GM23338 (cell line): ENCODE results near the gene PABPC3. TPM values are rescaled to one million over a fixed set of nuclear protein-coding genes. Genes with fewer than 3 reads are reported as not detected.

ENCODE experiments used
- ATAC-seq: fragments of 200-7000 bp; cut with Tn5 transposase; 3 replicates; pipeline ENCODE4 v1.9.1; 2020
- DNase-seq: peaks from one replicate; pipeline ENCODE4 v3.0.0-alpha.2; 2015; ENCODE audit warnings: low spot score
- H2AFZ ChIP-seq: fragments of 200-600 bp; sonication (generic); 2 replicates; pipeline ENCODE4 v1.8.0; 2016; ENCODE audit warnings: antibody characterized with exemption, mild to moderate bottlenecking, moderate library complexity
- H3F3A ChIP-seq: fragments of 200-600 bp; sonication (generic); replicated peaks from 2 replicates; pipeline ENCODE4 v1.8.0; 2017; ENCODE audit warnings: antibody characterized with exemption, mixed run types, low read depth
- H3K27ac ChIP-seq: fragments of 200-600 bp; sonication (generic); 2 replicates; pipeline ENCODE4 v1.6.1; 2016; ENCODE audit warnings: low read depth
- H3K27me3 ChIP-seq: fragments of 200-600 bp; sonication (generic); 2 replicates; pipeline ENCODE4 v1.8.0; 2016; ENCODE audit warnings: mild to moderate bottlenecking, mixed run types, moderate library complexity; ENCODE audit not compliant: insufficient read depth
- H3K36me3 ChIP-seq: fragments of 200-600 bp; sonication (generic); 2 replicates; pipeline ENCODE4 v1.8.0; 2016; ENCODE audit warnings: mild to moderate bottlenecking; ENCODE audit not compliant: insufficient read depth
- H3K4me1 ChIP-seq: fragments of 200-600 bp; sonication (generic); 2 replicates; pipeline ENCODE4 v1.8.0; 2016; ENCODE audit warnings: mild to moderate bottlenecking, moderate library complexity; ENCODE audit not compliant: insufficient read depth
- H3K4me2 ChIP-seq: fragments of 200-600 bp; sonication (generic); 2 replicates; pipeline ENCODE4 v1.7.1; 2017; ENCODE audit warnings: mixed run types
- H3K4me3 ChIP-seq: fragments of 200-600 bp; sonication (generic); 2 replicates; pipeline ENCODE4 v1.6.1; 2016; ENCODE audit warnings: mixed run types
- H3K79me2 ChIP-seq: fragments of 200-600 bp; sonication (generic); replicated peaks from 2 replicates; pipeline ENCODE4 v1.8.0; 2017; ENCODE audit warnings: mild to moderate bottlenecking; ENCODE audit not compliant: insufficient read depth
- H3K9me2 ChIP-seq: fragments of 200-600 bp; sonication (generic); 2 replicates; pipeline ENCODE4 v1.8.0; 2017; ENCODE audit not compliant: insufficient read depth
- H4K20me1 ChIP-seq: fragments of 200-600 bp; sonication (generic); replicated peaks from 2 replicates; pipeline ENCODE4 v1.8.0; 2017; ENCODE audit warnings: mild to moderate bottlenecking; ENCODE audit not compliant: insufficient read depth
- H3K27ac Mint-ChIP-seq: 2 replicates; pipeline ENCODE4 v1.8.0; 2020; ENCODE audit warnings: inconsistent platforms, mild to moderate bottlenecking, moderate library complexity, mixed read lengths
- H3K27me3 Mint-ChIP-seq: 3 replicates; pipeline ENCODE4 v1.8.0; 2022; ENCODE audit warnings: low read depth, mild to moderate bottlenecking, moderate library complexity, mixed read lengths, inconsistent platforms; ENCODE audit not compliant: insufficient read depth, poor library complexity
- H3K36me3 Mint-ChIP-seq: 3 replicates; pipeline ENCODE4 v1.8.0; 2021; ENCODE audit warnings: low read depth, mild to moderate bottlenecking, inconsistent platforms, moderate library complexity, mixed read lengths
- H3K4me1 Mint-ChIP-seq: 3 replicates; pipeline ENCODE4 v1.8.0; 2020; ENCODE audit warnings: mild to moderate bottlenecking, inconsistent platforms, mixed read lengths
- H3K4me3 Mint-ChIP-seq: 3 replicates; pipeline ENCODE4 v1.8.0; 2021; ENCODE audit warnings: moderate library complexity, mild to moderate bottlenecking, inconsistent platforms, mixed read lengths
- H3K9me3 Mint-ChIP-seq: 3 replicates; pipeline ENCODE4 v1.8.0; 2020; ENCODE audit warnings: moderate library complexity, mild to moderate bottlenecking, inconsistent platforms, mixed read lengths
- CREB1 ChIP-seq: fragments of 250-450 bp; sonication (Bioruptor Pico); IDR thresholded peaks from 2 replicates; pipeline ENCODE4 v1.5.0; 2020; ENCODE audit warnings: low read depth, mild to moderate bottlenecking, moderate library complexity
- EZH2 ChIP-seq: fragments of 200-600 bp; sonication (generic); IDR thresholded peaks from one replicate; pipeline ENCODE4 v1.8.0; 2017; ENCODE audit warnings: antibody characterized with exemption, mild to moderate bottlenecking, low read depth; ENCODE audit not compliant: unreplicated experiment
- EZH2phosphoT487 ChIP-seq: fragments of 200-600 bp; sonication (generic); IDR thresholded peaks from one replicate; pipeline ENCODE4 v1.8.1; 2018; ENCODE audit warnings: antibody characterized with exemption; ENCODE audit not compliant: unreplicated experiment
- JUNB ChIP-seq: IDR thresholded peaks from one replicate; pipeline ENCODE4 v1.6.1; 2016; ENCODE audit warnings: antibody characterized with exemption; ENCODE audit not compliant: unreplicated experiment
- NANOG ChIP-seq: IDR thresholded peaks from 2 replicates; pipeline ENCODE4 v1.6.1; 2016; ENCODE audit warnings: antibody characterized with exemption, borderline replicate concordance
- POLR2AphosphoS5 ChIP-seq: IDR thresholded peaks from 2 replicates; pipeline ENCODE4 v1.6.1; 2016; ENCODE audit warnings: antibody characterized with exemption, low read depth
- STAT1 ChIP-seq: IDR thresholded peaks from one replicate; pipeline ENCODE4 v1.6.1; 2016; ENCODE audit warnings: antibody characterized with exemption; ENCODE audit not compliant: unreplicated experiment
- ZNF114 ChIP-seq: fragments of 250-450 bp; sonication (Bioruptor Pico); IDR thresholded peaks from 2 replicates; pipeline ENCODE4 v1.5.0; 2020; ENCODE audit warnings: mild to moderate bottlenecking, moderate library complexity
- ZNF331 ChIP-seq: fragments of 250-450 bp; sonication (Bioruptor Pico); IDR thresholded peaks from 2 replicates; pipeline ENCODE4 v1.5.0; 2020; ENCODE audit warnings: low read depth, mild to moderate bottlenecking, moderate library complexity
- polyA plus RNA-seq: library from polyadenylated mRNA; unstranded; fragments of >200 nt; fragmentation: Nextera tagmentation; extraction: Ambion mirVana; gene quantifications from 2 replicates; pipeline ENCODE4 v1.2.1, GENCODE V29; 2016
- total RNA-seq: library from RNA; depleted of rRNA; stranded (reverse); fragments of >200 nt; shearing (Covaris generic); gene quantifications from 2 replicates; pipeline ENCODE4 v1.2.3, GENCODE V29; 2014
- TF ChIP-seq, protein P1 (sequence below): fragments of 250-450 bp; sonication (Bioruptor Pico); IDR thresholded peaks from 2 replicates; pipeline ENCODE4 v1.5.0; 2020; ENCODE audit warnings: mild to moderate bottlenecking, moderate library complexity
- TF ChIP-seq, protein P2 (sequence below), 2 experiments: fragments of 200-600 bp in 1 of 2; sonication (generic) in 1 of 2; conservative IDR thresholded peaks; 2 replicates each; pipeline versions ENCODE4 v1.5.1 to v1.6.1; 2016 to 2017; ENCODE audit warnings: antibody characterized with exemption in 2 of 2, low read depth in 2 of 2, mild to moderate bottlenecking in 2 of 2, moderate library complexity in 1 of 2
- TF ChIP-seq, protein P3 (sequence below): IDR thresholded peaks from 2 replicates; pipeline ENCODE4 v1.6.1; 2016; ENCODE audit warnings: antibody characterized with exemption
- TF ChIP-seq, protein P4 (sequence below): IDR thresholded peaks from one replicate; pipeline ENCODE4 v1.6.1; 2018; ENCODE audit warnings: antibody characterized with exemption; ENCODE audit not compliant: unreplicated experiment

Gene PABPC3
- total and polyA plus RNA-seq, 2 experiments from 2014 or later, result 0.55 to 1.2 TPM

DNA sequence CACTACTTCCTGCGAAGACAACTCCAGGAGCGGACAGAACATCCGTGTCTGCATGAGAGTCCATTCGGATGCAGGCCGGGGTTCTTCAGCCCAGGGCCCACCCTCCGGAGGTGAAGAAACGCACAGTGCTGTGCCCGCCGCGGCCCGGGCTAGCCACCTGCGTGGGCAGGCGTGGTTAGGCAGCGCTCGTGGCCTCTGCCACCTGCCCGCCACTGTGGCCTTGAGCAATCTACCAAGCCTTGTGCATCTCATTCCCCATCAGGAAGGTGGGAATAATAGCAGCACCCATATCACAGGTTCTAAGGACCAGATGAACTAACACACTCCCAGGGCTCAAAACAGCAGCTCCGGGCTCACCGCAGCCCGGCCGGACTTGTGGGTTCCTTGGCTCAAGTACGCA lies 26.7 kb upstream of the PABPC3 start:
- H3K36me3 Mint-ChIP-seq, result no peaks in the 10 kb centered on the region
- no peaks in the 10 kb centered on the region for H3K27me3 ChIP-seq
- no peaks in the 10 kb centered on the region for H4K20me1 ChIP-seq
- H3K4me1 Mint-ChIP-seq, result peaks cover 27% of the 10 kb centered on the region
- H3F3A ChIP-seq, result no peaks in the 10 kb centered on the region
- H3K4me1 ChIP-seq, result peaks cover 28% of the 10 kb centered on the region
- no peaks in the 10 kb centered on the region for H3K79me2 ChIP-seq
- H3K4me2 ChIP-seq, result no peak overlapping the region
- no peak overlapping the region for H3K27ac ChIP-seq
- H3K9me2 ChIP-seq, result peaks cover 8% of the 10 kb centered on the region
- H3K27ac Mint-ChIP-seq, result no peak overlapping the region
- ATAC-seq, result no peak
- DNase-seq, result no peak
- H3K27me3 Mint-ChIP-seq, result peaks cover 6% of the 10 kb centered on the region
- no peaks in the 10 kb centered on the region; the same call in none of the 3 replicates for H3K9me3 Mint-ChIP-seq
- H3K36me3 ChIP-seq, result no peaks in the 10 kb centered on the region
- H2AFZ ChIP-seq, result peak overlapping the region; percentile 79; the same call in 1 of the 2 replicates
- no peak overlapping the region for H3K4me3 Mint-ChIP-seq
- TF ChIP-seq STAT1 (no peak), EZH2 (no peak), CREB1 (CRISPR knock-in tag) (no peak), JUNB (no peak), ZNF114 (CRISPR knock-in tag) (no peak), EZH2phosphoT487 (no peak), ZNF331 (no peak), POLR2AphosphoS5 (no peak), NANOG (no peak)
- TF ChIP-seq, protein P1, sequence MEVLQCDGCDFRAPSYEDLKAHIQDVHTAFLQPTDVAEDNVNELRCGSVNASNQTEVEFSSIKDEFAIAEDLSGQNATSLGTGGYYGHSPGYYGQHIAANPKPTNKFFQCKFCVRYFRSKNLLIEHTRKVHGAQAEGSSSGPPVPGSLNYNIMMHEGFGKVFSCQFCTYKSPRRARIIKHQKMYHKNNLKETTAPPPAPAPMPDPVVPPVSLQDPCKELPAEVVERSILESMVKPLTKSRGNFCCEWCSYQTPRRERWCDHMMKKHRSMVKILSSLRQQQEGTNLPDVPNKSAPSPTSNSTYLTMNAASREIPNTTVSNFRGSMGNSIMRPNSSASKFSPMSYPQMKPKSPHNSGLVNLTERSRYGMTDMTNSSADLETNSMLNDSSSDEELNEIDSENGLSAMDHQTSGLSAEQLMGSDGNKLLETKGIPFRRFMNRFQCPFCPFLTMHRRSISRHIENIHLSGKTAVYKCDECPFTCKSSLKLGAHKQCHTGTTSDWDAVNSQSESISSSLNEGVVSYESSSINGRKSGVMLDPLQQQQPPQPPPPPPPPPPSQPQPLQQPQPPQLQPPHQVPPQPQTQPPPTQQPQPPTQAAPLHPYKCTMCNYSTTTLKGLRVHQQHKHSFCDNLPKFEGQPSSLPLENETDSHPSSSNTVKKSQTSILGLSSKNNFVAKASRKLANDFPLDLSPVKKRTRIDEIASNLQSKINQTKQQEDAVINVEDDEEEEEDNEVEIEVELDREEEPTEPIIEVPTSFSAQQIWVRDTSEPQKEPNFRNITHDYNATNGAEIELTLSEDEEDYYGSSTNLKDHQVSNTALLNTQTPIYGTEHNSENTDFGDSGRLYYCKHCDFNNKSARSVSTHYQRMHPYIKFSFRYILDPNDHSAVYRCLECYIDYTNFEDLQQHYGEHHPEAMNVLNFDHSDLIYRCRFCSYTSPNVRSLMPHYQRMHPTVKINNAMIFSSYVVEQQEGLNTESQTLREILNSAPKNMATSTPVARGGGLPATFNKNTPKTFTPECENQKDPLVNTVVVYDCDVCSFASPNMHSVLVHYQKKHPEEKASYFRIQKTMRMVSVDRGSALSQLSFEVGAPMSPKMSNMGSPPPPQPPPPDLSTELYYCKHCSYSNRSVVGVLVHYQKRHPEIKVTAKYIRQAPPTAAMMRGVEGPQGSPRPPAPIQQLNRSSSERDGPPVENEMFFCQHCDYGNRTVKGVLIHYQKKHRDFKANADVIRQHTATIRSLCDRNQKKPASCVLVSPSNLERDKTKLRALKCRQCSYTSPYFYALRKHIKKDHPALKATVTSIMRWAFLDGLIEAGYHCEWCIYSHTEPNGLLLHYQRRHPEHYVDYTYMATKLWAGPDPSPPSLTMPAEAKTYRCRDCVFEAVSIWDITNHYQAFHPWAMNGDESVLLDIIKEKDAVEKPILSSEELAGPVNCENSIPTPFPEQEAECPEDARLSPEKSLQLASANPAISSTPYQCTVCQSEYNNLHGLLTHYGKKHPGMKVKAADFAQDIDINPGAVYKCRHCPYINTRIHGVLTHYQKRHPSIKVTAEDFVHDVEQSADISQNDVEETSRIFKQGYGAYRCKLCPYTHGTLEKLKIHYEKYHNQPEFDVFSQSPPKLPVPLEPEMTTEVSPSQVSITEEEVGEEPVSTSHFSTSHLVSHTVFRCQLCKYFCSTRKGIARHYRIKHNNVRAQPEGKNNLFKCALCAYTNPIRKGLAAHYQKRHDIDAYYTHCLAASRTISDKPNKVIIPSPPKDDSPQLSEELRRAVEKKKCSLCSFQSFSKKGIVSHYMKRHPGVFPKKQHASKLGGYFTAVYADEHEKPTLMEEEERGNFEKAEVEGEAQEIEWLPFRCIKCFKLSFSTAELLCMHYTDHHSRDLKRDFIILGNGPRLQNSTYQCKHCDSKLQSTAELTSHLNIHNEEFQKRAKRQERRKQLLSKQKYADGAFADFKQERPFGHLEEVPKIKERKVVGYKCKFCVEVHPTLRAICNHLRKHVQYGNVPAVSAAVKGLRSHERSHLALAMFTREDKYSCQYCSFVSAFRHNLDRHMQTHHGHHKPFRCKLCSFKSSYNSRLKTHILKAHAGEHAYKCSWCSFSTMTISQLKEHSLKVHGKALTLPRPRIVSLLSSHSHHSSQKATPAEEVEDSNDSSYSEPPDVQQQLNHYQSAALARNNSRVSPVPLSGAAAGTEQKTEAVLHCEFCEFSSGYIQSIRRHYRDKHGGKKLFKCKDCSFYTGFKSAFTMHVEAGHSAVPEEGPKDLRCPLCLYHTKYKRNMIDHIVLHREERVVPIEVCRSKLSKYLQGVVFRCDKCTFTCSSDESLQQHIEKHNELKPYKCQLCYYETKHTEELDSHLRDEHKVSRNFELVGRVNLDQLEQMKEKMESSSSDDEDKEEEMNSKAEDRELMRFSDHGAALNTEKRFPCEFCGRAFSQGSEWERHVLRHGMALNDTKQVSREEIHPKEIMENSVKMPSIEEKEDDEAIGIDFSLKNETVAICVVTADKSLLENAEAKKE (CRISPR knock-in tag), result no peak
- TF ChIP-seq, protein P2, sequence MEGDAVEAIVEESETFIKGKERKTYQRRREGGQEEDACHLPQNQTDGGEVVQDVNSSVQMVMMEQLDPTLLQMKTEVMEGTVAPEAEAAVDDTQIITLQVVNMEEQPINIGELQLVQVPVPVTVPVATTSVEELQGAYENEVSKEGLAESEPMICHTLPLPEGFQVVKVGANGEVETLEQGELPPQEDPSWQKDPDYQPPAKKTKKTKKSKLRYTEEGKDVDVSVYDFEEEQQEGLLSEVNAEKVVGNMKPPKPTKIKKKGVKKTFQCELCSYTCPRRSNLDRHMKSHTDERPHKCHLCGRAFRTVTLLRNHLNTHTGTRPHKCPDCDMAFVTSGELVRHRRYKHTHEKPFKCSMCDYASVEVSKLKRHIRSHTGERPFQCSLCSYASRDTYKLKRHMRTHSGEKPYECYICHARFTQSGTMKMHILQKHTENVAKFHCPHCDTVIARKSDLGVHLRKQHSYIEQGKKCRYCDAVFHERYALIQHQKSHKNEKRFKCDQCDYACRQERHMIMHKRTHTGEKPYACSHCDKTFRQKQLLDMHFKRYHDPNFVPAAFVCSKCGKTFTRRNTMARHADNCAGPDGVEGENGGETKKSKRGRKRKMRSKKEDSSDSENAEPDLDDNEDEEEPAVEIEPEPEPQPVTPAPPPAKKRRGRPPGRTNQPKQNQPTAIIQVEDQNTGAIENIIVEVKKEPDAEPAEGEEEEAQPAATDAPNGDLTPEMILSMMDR (conservative IDR thresholded peaks at IDR 0.05; ENCODE audit: low read depth in 2 of 2), result no peak
- TF ChIP-seq, protein P3, sequence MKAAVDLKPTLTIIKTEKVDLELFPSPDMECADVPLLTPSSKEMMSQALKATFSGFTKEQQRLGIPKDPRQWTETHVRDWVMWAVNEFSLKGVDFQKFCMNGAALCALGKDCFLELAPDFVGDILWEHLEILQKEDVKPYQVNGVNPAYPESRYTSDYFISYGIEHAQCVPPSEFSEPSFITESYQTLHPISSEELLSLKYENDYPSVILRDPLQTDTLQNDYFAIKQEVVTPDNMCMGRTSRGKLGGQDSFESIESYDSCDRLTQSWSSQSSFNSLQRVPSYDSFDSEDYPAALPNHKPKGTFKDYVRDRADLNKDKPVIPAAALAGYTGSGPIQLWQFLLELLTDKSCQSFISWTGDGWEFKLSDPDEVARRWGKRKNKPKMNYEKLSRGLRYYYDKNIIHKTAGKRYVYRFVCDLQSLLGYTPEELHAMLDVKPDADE, result no peak
- TF ChIP-seq, protein P4, sequence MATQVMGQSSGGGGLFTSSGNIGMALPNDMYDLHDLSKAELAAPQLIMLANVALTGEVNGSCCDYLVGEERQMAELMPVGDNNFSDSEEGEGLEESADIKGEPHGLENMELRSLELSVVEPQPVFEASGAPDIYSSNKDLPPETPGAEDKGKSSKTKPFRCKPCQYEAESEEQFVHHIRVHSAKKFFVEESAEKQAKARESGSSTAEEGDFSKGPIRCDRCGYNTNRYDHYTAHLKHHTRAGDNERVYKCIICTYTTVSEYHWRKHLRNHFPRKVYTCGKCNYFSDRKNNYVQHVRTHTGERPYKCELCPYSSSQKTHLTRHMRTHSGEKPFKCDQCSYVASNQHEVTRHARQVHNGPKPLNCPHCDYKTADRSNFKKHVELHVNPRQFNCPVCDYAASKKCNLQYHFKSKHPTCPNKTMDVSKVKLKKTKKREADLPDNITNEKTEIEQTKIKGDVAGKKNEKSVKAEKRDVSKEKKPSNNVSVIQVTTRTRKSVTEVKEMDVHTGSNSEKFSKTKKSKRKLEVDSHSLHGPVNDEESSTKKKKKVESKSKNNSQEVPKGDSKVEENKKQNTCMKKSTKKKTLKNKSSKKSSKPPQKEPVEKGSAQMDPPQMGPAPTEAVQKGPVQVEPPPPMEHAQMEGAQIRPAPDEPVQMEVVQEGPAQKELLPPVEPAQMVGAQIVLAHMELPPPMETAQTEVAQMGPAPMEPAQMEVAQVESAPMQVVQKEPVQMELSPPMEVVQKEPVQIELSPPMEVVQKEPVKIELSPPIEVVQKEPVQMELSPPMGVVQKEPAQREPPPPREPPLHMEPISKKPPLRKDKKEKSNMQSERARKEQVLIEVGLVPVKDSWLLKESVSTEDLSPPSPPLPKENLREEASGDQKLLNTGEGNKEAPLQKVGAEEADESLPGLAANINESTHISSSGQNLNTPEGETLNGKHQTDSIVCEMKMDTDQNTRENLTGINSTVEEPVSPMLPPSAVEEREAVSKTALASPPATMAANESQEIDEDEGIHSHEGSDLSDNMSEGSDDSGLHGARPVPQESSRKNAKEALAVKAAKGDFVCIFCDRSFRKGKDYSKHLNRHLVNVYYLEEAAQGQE, result no peak
- H3K4me3 ChIP-seq, result no peak overlapping the region
